H1 (cell line): Measurements from ENCODE around the gene ETV5. TPM values are rescaled to one million over a fixed set of nuclear protein-coding genes. Genes with fewer than 3 reads are reported as not detected.

Experiments used
- CTCF ChIA-PET: fragments of 300-600 bp; sonication (Branson Sonifier 250); formaldehyde crosslinking; loops from one replicate; lab custom pipeline; 2021; ENCODE audit not compliant: partially characterized antibody; lab: Charles Lee
- POLR2A ChIA-PET: fragments of 300-600 bp; sonication (Branson Sonifier 250); formaldehyde crosslinking; loops from one replicate; lab custom pipeline; 2021; ENCODE audit warnings: inconsistent platforms; ENCODE audit not compliant: partially characterized antibody; lab: Charles Lee
- DNase-seq, 2 experiments: peaks; one replicate each; pipeline versions ENCODE4 v3.0.0 to v3.0.0-alpha.2; 2010 to 2022; ENCODE audit warnings: low spot score in 2 of 2, low read depth in 1 of 2, mixed read lengths in 1 of 2
- FAIRE-seq: peaks from 2 replicates; lab custom pipeline; 2011; peaks lifted over from hg19 to GRCh38; lab: Jason Lieb, UNC
- H2AFZ ChIP-seq: 2 replicates; pipeline ENCODE4 v1.8.1; 2012; ENCODE audit warnings: low read length, inconsistent platforms
- H2AK5ac ChIP-seq: 2 replicates; pipeline ENCODE4 v1.6.1; 2013; ENCODE audit warnings: low read depth, low read length
- H2BK120ac ChIP-seq: replicated peaks from 2 replicates; pipeline ENCODE3; 2013; ENCODE audit warnings: low read depth, low read length, inconsistent platforms
- H2BK12ac ChIP-seq: 2 replicates; pipeline ENCODE4 v1.6.1; 2013; ENCODE audit warnings: low read depth, low read length
- H2BK15ac ChIP-seq: 2 replicates; pipeline ENCODE4 v1.6.1; 2013; ENCODE audit warnings: low read length
- H2BK20ac ChIP-seq: 2 replicates; pipeline ENCODE4 v1.6.1; 2013; ENCODE audit warnings: low read length
- H2BK5ac ChIP-seq: 2 replicates; pipeline ENCODE4 v1.6.1; 2013; ENCODE audit warnings: low read depth, low read length
- H3K14ac ChIP-seq: 2 replicates; pipeline ENCODE4 v1.6.1; 2013; ENCODE audit warnings: inconsistent platforms; ENCODE audit not compliant: insufficient read length
- H3K18ac ChIP-seq: 2 replicates; pipeline ENCODE4 v1.6.1; 2013; ENCODE audit warnings: low read length; ENCODE audit errors: extremely low read depth
- H3K23ac ChIP-seq: 2 replicates; pipeline ENCODE4 v1.6.1; 2013; ENCODE audit warnings: inconsistent platforms; ENCODE audit not compliant: insufficient read length
- H3K23me2 ChIP-seq: 2 replicates; pipeline ENCODE4 v1.6.1; 2013; ENCODE audit warnings: low read depth, low read length
- H3K27ac ChIP-seq: 2 replicates; pipeline ENCODE4 v1.6.1; 2011; ENCODE audit warnings: low read depth, low read length, inconsistent platforms
- H3K27me3 ChIP-seq, 4 experiments: replicated peaks in 1 of 4; 1 replicate in 1 of 4; 2 replicates in 3 of 4; pipeline versions ENCODE4 v1.6.1 to v1.8.1; 2011 to 2013; ENCODE audit warnings: low read length in 3 of 4, mild to moderate bottlenecking in 3 of 4, inconsistent platforms in 2 of 4, mixed read lengths in 2 of 4, moderate library complexity in 1 of 4; ENCODE audit not compliant: control insufficient read depth in 3 of 4, insufficient read depth in 3 of 4; ENCODE audit errors: extremely low read depth in 1 of 4
- H3K36me3 ChIP-seq, 4 experiments: 2 replicates each; pipeline versions ENCODE4 v1.6.1 to v1.8.1; 2011 to 2013; ENCODE audit warnings: mild to moderate bottlenecking in 4 of 4, low read length in 3 of 4, moderate library complexity in 2 of 4, control low read depth in 1 of 4, inconsistent platforms in 1 of 4; ENCODE audit not compliant: insufficient read depth in 4 of 4, control insufficient read depth in 2 of 4
- H3K4ac ChIP-seq: replicated peaks from 2 replicates; pipeline ENCODE3; 2013; ENCODE audit warnings: low read length, low read depth, mixed read lengths, inconsistent platforms; ENCODE audit not compliant: insufficient read length
- H3K4me1 ChIP-seq, 4 experiments: replicated peaks in 1 of 4; 1 replicate in 1 of 4; 2 replicates in 3 of 4; pipeline versions ENCODE4 v1.6.1 to v1.8.1; 2011 to 2013; ENCODE audit warnings: low read length in 3 of 4, inconsistent platforms in 2 of 4, mixed read lengths in 1 of 4; ENCODE audit not compliant: insufficient read depth in 4 of 4, control insufficient read depth in 3 of 4
- H3K4me2 ChIP-seq, 2 experiments: 2 replicates each; pipeline versions ENCODE4 v1.6.1 to v1.8.1; 2011 to 2013; ENCODE audit warnings: low read depth in 2 of 2, low read length in 2 of 2, control low read depth in 1 of 2, inconsistent platforms in 1 of 2, mild to moderate bottlenecking in 1 of 2; ENCODE audit not compliant: insufficient read depth in 1 of 2
- H3K4me3 ChIP-seq, 4 experiments: fragments of 200-600, 300-600 bp in 1 of 4; sonication (generic), shearing (Covaris generic), sonication (Bioruptor Twin) in 1 of 4; 2 replicates each; pipeline versions ENCODE4 v1.5.1 to v1.8.1; 2011 to 2016; ENCODE audit warnings: low read length in 4 of 4, low read depth in 3 of 4, control low read depth in 2 of 4, inconsistent platforms in 2 of 4, mild to moderate bottlenecking in 2 of 4, mixed read lengths in 1 of 4, moderate library complexity in 1 of 4; ENCODE audit not compliant: insufficient read depth in 2 of 4; ENCODE audit errors: extremely low read depth in 1 of 4
- H3K56ac ChIP-seq: replicated peaks from 2 replicates; pipeline ENCODE3; 2013; ENCODE audit warnings: low read depth, mild to moderate bottlenecking, mixed read lengths, low read length, inconsistent platforms; ENCODE audit not compliant: insufficient read length
- H3K79me1 ChIP-seq: 2 replicates; pipeline ENCODE4 v1.6.1; 2013; ENCODE audit warnings: low read depth, low read length, control low read depth
- H3K79me2 ChIP-seq, 2 experiments: 2 replicates each; pipeline versions ENCODE4 v1.6.1 to v1.8.1; 2012 to 2013; ENCODE audit warnings: low read length in 2 of 2, mild to moderate bottlenecking in 2 of 2, inconsistent platforms in 1 of 2; ENCODE audit not compliant: insufficient read depth in 2 of 2, control insufficient read depth in 1 of 2
- H3K9ac ChIP-seq, 4 experiments: replicated peaks in 1 of 4; 1 replicate in 1 of 4; 2 replicates in 3 of 4; pipeline versions ENCODE4 v1.6.1 to v1.8.1; 2011 to 2013; ENCODE audit warnings: low read depth in 3 of 4, low read length in 3 of 4, control low read depth in 2 of 4, mild to moderate bottlenecking in 2 of 4, moderate library complexity in 2 of 4, inconsistent platforms in 1 of 4; ENCODE audit errors: extremely low read depth in 1 of 4
- H3K9me3 ChIP-seq, 2 experiments: 2 replicates each; pipeline versions ENCODE4 v1.6.1 to v1.8.1; 2012 to 2013; ENCODE audit warnings: mild to moderate bottlenecking in 2 of 2, moderate library complexity in 2 of 2, control low read depth in 1 of 2, inconsistent platforms in 1 of 2, low read depth in 1 of 2, low read length in 1 of 2, mixed read lengths in 1 of 2; ENCODE audit not compliant: insufficient read depth in 2 of 2
- H4K20me1 ChIP-seq, 2 experiments: replicated peaks in 1 of 2; 2 replicates each; pipeline versions ENCODE3 to v1.8.1; 2011 to 2013; ENCODE audit warnings: inconsistent platforms in 2 of 2, low read length in 2 of 2, mild to moderate bottlenecking in 1 of 2; ENCODE audit not compliant: insufficient read depth in 2 of 2, control insufficient read depth in 1 of 2
- H4K5ac ChIP-seq: 2 replicates; pipeline ENCODE4 v1.6.1; 2013; ENCODE audit warnings: low read length, low read depth, mixed read lengths, inconsistent platforms; ENCODE audit not compliant: insufficient read length
- H4K8ac ChIP-seq: 2 replicates; pipeline ENCODE4 v1.8.0; 2013; ENCODE audit warnings: mild to moderate bottlenecking, moderate library complexity, low read length, inconsistent platforms; ENCODE audit not compliant: insufficient read depth; ENCODE audit errors: extremely low read depth
- H4K91ac ChIP-seq: replicated peaks from 2 replicates; pipeline ENCODE3; 2013; ENCODE audit warnings: low read length, mixed read lengths, inconsistent platforms; ENCODE audit not compliant: insufficient read length
- BCL11A ChIP-seq, 2 experiments: IDR thresholded peaks; one replicate each; pipeline ENCODE4 v1.6.1; 2011; ENCODE audit warnings: low read depth in 2 of 2, low read length in 2 of 2, mild to moderate bottlenecking in 2 of 2
- KDM5A ChIP-seq: fragments of 200-600 bp; IDR thresholded peaks from 2 replicates; pipeline ENCODE4 v1.7.1; 2012; ENCODE audit warnings: mild to moderate bottlenecking, low read length, inconsistent platforms, mixed read lengths
- WGBS, 2 experiments: shearing (Covaris generic) in 1 of 2; methylation state at CpG; one replicate each; pipeline versions ENCODE4 v1.1.6 to v1.1.7; 2013 to 2015; ENCODE audit warnings: low lambda C conversion rate in 2 of 2, mixed read lengths in 2 of 2, inconsistent platforms in 1 of 2, low coverage in 1 of 2, missing lambda C conversion rate in 1 of 2; ENCODE audit not compliant: insufficient replicate concordance in 2 of 2, insufficient coverage in 1 of 2, insufficient read length in 1 of 2; ENCODE audit errors: extremely low coverage in 1 of 2, missing lambda C conversion rate in 1 of 2; 5-methylcytosine and 5-hydroxymethylcytosine counted together
- polyA plus RNA-seq, 7 experiments: library from polyadenylated mRNA; depleted of rRNA in 3 of 7; stranded (reverse) in 5 of 7; unstranded in 2 of 7; fragments of >200 nt in 5 of 7; fragments of 200-250 nt in 2 of 7; gene quantifications; 1 replicate in 5 of 7; 2 replicates in 1 of 7; 4 replicates in 1 of 7; pipeline versions ENCODE4 v1.2.1 to v1.2.3, GENCODE V29; 2011 to 2013; ENCODE audit warnings: missing spikeins in 2 of 7, mixed read lengths in 2 of 7
- total RNA-seq: library from RNA; stranded (reverse); fragmentation: NEBNext Ultra II Directional; extraction: Animal tissue kit (Norgen Biotek cat#: 25700); gene quantifications from 2 replicates; pipeline ENCODE4 v1.2.1, GENCODE V29; 2021

The ETV5 gene
- total and polyA plus RNA-seq, 2 of the 8 experiments (the other 6 are each of a cell fraction or from before 2014, with no cell fraction given) = 13.1 to 36.9 TPM

- CTCF ChIA-PET = interaction anchor here (0.9 to 2.2 kb wide), 4 partner anchors 9 to 247 kb away, joined by 3 to 7 read pairs (median 4); no protein-coding TSS in a partner anchor
- Histone ChIP-seq H4K8ac (no peak overlapping the region), H2AK5ac (no peak overlapping the region), H3K14ac (no peak overlapping the region), H3K23me2 (no peaks in the 10 kb centered on the region; the same call in 1 of the 2 replicates), H3K4me2 (no peak overlapping the region), H4K5ac (no peak overlapping the region), H3K9me3 (no peaks in the 10 kb centered on the region), H2BK120ac (no peak overlapping the region), H3K27ac (no peak overlapping the region), H3K9ac (no peak overlapping the region), H3K4me1 (no peaks in the 10 kb centered on the region), H3K27me3 (no peaks in the 10 kb centered on the region), H2AFZ (no peak overlapping the region), H3K79me2 (no peaks in the 10 kb centered on the region), H2BK15ac (no peak overlapping the region), H4K20me1 (no peaks in the 10 kb centered on the region), H2BK5ac (no peak overlapping the region), H3K36me3 (no peaks in the 10 kb centered on the region), H3K79me1 (no peaks in the 10 kb centered on the region), H3K4ac (no peak overlapping the region), H3K18ac (no peak overlapping the region), H3K23ac (no peak overlapping the region), H3K56ac (no peak overlapping the region), H2BK12ac (no peak overlapping the region), H4K91ac (no peak overlapping the region), H2BK20ac (no peak overlapping the region), H3K4me3 (no peak overlapping the region)
- 69% methylated on average over 4 of the region's 4 CpGs; no CpG with 5 or more reads in 1 of the 2 experiments for WGBS, 2 experiments
- FAIRE-seq = no peak
- no peak for DNase-seq
- POLR2A ChIA-PET = no interaction called here
- no peak for TF ChIP-seq BCL11A (IDR thresholded peaks at IDR 0.05; ENCODE audit: low read depth in 2 of 2, low read length in 2 of 2)
- TF ChIP-seq KDM5A = no peak
These were observed 96.8 kb downstream of the ETV5 start for GRCh38 chr3:186012137-186012536.
